Stomach (tissue), 9 donors: ENCODE results near the gene BRWD1. TPM values are rescaled to one million over a fixed set of nuclear protein-coding genes. Genes with fewer than 3 reads are reported as not detected.

Source experiments
- DNase-seq, 2 donors: peaks; one replicate each; pipeline versions ENCODE4 v3.0.0 to v3.0.0-alpha.2; 2013 to 2019
- H3K27ac ChIP-seq, 5 donors: fragments of 200-600 bp in 4 of 5; sonication (generic) in 4 of 5; one replicate each; pipeline ENCODE4 v1.5.1; 2013 to 2019; ENCODE audit warnings: mild to moderate bottlenecking in 1 of 5, moderate library complexity in 1 of 5
- H3K27me3 ChIP-seq, 3 donors: fragments of 200-600 bp; sonication (generic); one replicate each; pipeline ENCODE4 v1.5.1; 2017 to 2019; ENCODE audit warnings: mixed run types in 1 of 3
- H3K36me3 ChIP-seq, 4 donors: fragments of 200-600 bp; sonication (generic); 1 replicate in 3 of 4; 2 replicates in 1 of 4; pipeline ENCODE4 v1.5.1; 2016 to 2019
- H3K4me1 ChIP-seq, 4 donors: fragments of 200-600 bp; sonication (generic); one replicate each; pipeline ENCODE4 v1.5.1; 2016 to 2019
- H3K4me3 ChIP-seq, 4 donors: fragments of 200-600 bp; sonication (generic) in 3 of 4; one replicate each; pipeline ENCODE4 v1.5.1; 2016 to 2019; ENCODE audit warnings: mild to moderate bottlenecking in 1 of 4
- H3K9me3 ChIP-seq, 4 donors: fragments of 200-600 bp; sonication (generic); one replicate each; pipeline ENCODE4 v1.5.1; 2016 to 2019
- CTCF ChIP-seq, 7 experiments: fragments of 450-650 bp in 4 of 7; fragments of 200-600 bp in 3 of 7; sonication (generic) in 3 of 7; IDR thresholded peaks; one replicate each; pipeline ENCODE4 v1.5.1; 2016 to 2019; ENCODE audit warnings: antibody characterized with exemption in 7 of 7, control low read depth in 2 of 7, mild to moderate bottlenecking in 1 of 7
- EP300 ChIP-seq: sonication (generic); formaldehyde crosslinking; IDR thresholded peaks from one replicate; pipeline ENCODE4 v1.6.1; 2017; ENCODE audit warnings: antibody characterized with exemption
- POLR2A ChIP-seq, 4 donors: fragments of 450-650 bp; IDR thresholded peaks; one replicate each; pipeline ENCODE4 v1.6.1; 2016; ENCODE audit warnings: antibody characterized with exemption in 4 of 4, control low read depth in 2 of 4, mild to moderate bottlenecking in 1 of 4, moderate library complexity in 1 of 4
- POLR2AphosphoS5 ChIP-seq, 3 donors: sonication (generic); formaldehyde crosslinking; IDR thresholded peaks; one replicate each; pipeline ENCODE4 v1.6.1; 2016; ENCODE audit warnings: antibody characterized with exemption in 3 of 3
- WGBS, 5 donors: extraction: QIAGEN DNeasy Blood & Tissue Kit in 3 of 5; methylation state at CpG; one replicate each; pipeline versions ENCODE4 v1.1.5 to v1.1.7; 2013 to 2018; 5-methylcytosine and 5-hydroxymethylcytosine counted together
- intact Hi-C: fragments of 100-400 bp; cut with DNase I; formaldehyde crosslinking; loops from one replicate; pipeline ENCODE4 v1.15.1; 2023; ENCODE audit warnings: low total_unique reads
- polyA plus RNA-seq, 3 donors: library from polyadenylated mRNA; stranded (reverse); fragments of 200-250 nt; gene quantifications; one replicate each; pipeline ENCODE4 v1.2.3, GENCODE V29; 2013
- total RNA-seq, 5 donors: library from RNA; depleted of rRNA; stranded (reverse); fragments of >200 nt; gene quantifications; one replicate each; pipeline versions ENCODE4 v1.1.0 to v1.2.3, GENCODE V29; 2014 to 2016
- donor health status: healthy with polysubstance abuse.
- donor health status: Bipolar disorder and iron deficiency.
- donor health status: healthy.

Gene BRWD1
- total and polyA plus RNA-seq, 8 donors, result 5.9 to 216 (median 56.9) TPM

GRCh38 chr21:39184050-39184980 is 129.1 kb downstream of the BRWD1 start:
- TF ChIP-seq POLR2A (IDR thresholded peaks at IDR 0.05) (no peak), POLR2AphosphoS5 (IDR thresholded peaks at IDR 0.05) (no peak), CTCF (IDR thresholded peaks at IDR 0.05) (no peak), EP300 (no peak)
- no peaks in the 10 kb centered on the region for H3K9me3 ChIP-seq
- peaks cover 0 to 10% (median 9%) of the 10 kb centered on the region in 4 donors for H3K36me3 ChIP-seq
- H3K4me1 ChIP-seq, result peaks cover 13 to 28% (median 20%) of the 10 kb centered on the region in 4 donors
- no peaks in the 10 kb centered on the region for H3K27me3 ChIP-seq
- peak overlapping the region; percentile 76 to 92 (median 86) for H3K4me3 ChIP-seq
- peak in 1 of 2 donors; percentile 23 for DNase-seq
- peak overlapping the region; percentile 69 to 97 (median 93) for H3K27ac ChIP-seq
- intact Hi-C loops, result no loop called here
- 2 to 4% (median 2%) methylated on average over 22 of the region's 22 CpGs for WGBS, 5 donors

- peak; percentile 97 to 98 for DNase-seq
- Histone ChIP-seq H3K9me3 (no peaks in the 10 kb centered on the region), H3K36me3 (peaks cover 0 to 18% (median 15%) of the 10 kb centered on the region in 4 donors), H3K27me3 (no peaks in the 10 kb centered on the region), H3K4me3 (peak within 1 kb of the TSS; percentile 76 to 92 (median 86)), H3K27ac (peak within 1 kb of the TSS; percentile 69 to 97 (median 93)), H3K4me1 (peaks cover 13 to 28% (median 20%) of the 10 kb centered on the region in 4 donors)
- intact Hi-C loops, result no loop called here
- WGBS, 5 donors, result 0 to 1% (median 0%) methylated on average over 35 to 76 of the region's 76 CpGs
- TF ChIP-seq EP300 (no peak), POLR2A (IDR thresholded peaks at IDR 0.05) (peak in 1 of 4 donors; percentile 49), CTCF (IDR thresholded peaks at IDR 0.05) (no peak), POLR2AphosphoS5 (IDR thresholded peaks at IDR 0.05) (peak; percentile 71 to 96 (median 92))
Measured at GRCh38 chr21:39183272-39184049, 130.0 kb downstream of the BRWD1 start, which contains the start of gene PSMG1. Gene PSMG1 (minus strand): TSS chr21:39183451. CDS start chr21:39183385, 66 bp downstream.

GRCh38 chr21:39182484-39183271 is 130.8 kb downstream of the BRWD1 start:
- intact Hi-C loops, result no loop called here
- Histone ChIP-seq H3K36me3 (peaks cover 0 to 21% (median 17%) of the 10 kb centered on the region in 4 donors), H3K27me3 (no peaks in the 10 kb centered on the region), H3K4me1 (peaks cover 13 to 28% (median 20%) of the 10 kb centered on the region in 4 donors), H3K9me3 (no peaks in the 10 kb centered on the region), H3K27ac (peak overlapping the region; percentile 69 to 97 (median 93)), H3K4me3 (peak overlapping the region; percentile 76 to 92 (median 86))
- DNase-seq, result no peak
- WGBS, 5 donors, result 1 to 2% (median 1%) methylated on average over 28 to 51 of the region's 51 CpGs
- TF ChIP-seq CTCF (IDR thresholded peaks at IDR 0.05), result no peak
- no peak for TF ChIP-seq EP300
- no peak for TF ChIP-seq POLR2A (IDR thresholded peaks at IDR 0.05)
- no peak for TF ChIP-seq POLR2AphosphoS5 (IDR thresholded peaks at IDR 0.05)
